Mucosa of descending colon (tissue), 3 donors: ENCODE data around the gene MYO1C. TPM values are rescaled to one million over a fixed set of nuclear protein-coding genes. Genes with fewer than 3 reads are reported as not detected.

ENCODE experiments used
- ATAC-seq: fragments of 200-7000 bp; cut with Tn5 transposase; one replicate; pipeline ENCODE4 v1.9.1; 2020; ENCODE audit warnings: mild to moderate bottlenecking, moderate library complexity
- DNase-seq, 3 donors: peaks; one replicate each; pipeline ENCODE4 v3.0.0-alpha.2; 2020
- H3K36me3 ChIP-seq: fragments of 200-600 bp; one replicate; pipeline ENCODE4 v1.8.0; 2021; ENCODE audit warnings: low read depth, mild to moderate bottlenecking
- H3K4me1 ChIP-seq: fragments of 200-600 bp; one replicate; pipeline ENCODE4 v1.8.0; 2021; ENCODE audit warnings: low read depth, mild to moderate bottlenecking
- H3K4me3 ChIP-seq: fragments of 200-600 bp; one replicate; pipeline ENCODE4 v1.8.0; 2021; ENCODE audit warnings: mild to moderate bottlenecking
- H3K9me3 ChIP-seq: fragments of 200-600 bp; one replicate; pipeline ENCODE4 v1.8.0; 2021; ENCODE audit warnings: mild to moderate bottlenecking
- CTCF ChIP-seq: fragments of 200-600 bp; IDR thresholded peaks from one replicate; pipeline ENCODE4 v1.8.0; 2022; ENCODE audit warnings: antibody characterized with exemption, mild to moderate bottlenecking
- intact Hi-C, 2 donors: fragments of 100-400 bp; cut with DNase I in 1 of 2; cut with micrococcal nuclease in 1 of 2; formaldehyde crosslinking; loops; one replicate each; pipeline versions ENCODE4 v1.11.0 to v1.11.1; 2022; cut with DNase I, micrococcal nuclease
- total RNA-seq, 3 donors: library from RNA; stranded (reverse); fragmentation: NEBNext Ultra II Directional in 2 of 3; extraction: Animal tissue kit (Norgen Biotek cat#: 25700) in 2 of 3; gene quantifications; one replicate each; pipeline versions ENCODE4 v1.2.1 to v1.2.4, GENCODE V29; 2021 to 2023
- donor health status: DM: no; HTN: no; CAD: no; lungs with moderate emphysema.
- donor health status: DM: no; HTN: no; CAD: no.
- donor health status: DM: no; HTN: yes; CAD: no.

Gene MYO1C
- total RNA-seq, 3 donors from 2014 or later: 249 to 344 (median 276) TPM

GRCh38 chr17:1504866-1505265, 12.4 kb upstream of the MYO1C start:
- intact Hi-C loops: no loop called here
- no peak overlapping the region for H3K4me3 ChIP-seq
- DNase-seq (no peak), ATAC-seq (no peak)
- no peaks in the 10 kb centered on the region for H3K9me3 ChIP-seq
- no peaks in the 10 kb centered on the region for H3K36me3 ChIP-seq
- peaks cover 11% of the 10 kb centered on the region for H3K4me1 ChIP-seq
- TF ChIP-seq CTCF: no peak

DNA sequence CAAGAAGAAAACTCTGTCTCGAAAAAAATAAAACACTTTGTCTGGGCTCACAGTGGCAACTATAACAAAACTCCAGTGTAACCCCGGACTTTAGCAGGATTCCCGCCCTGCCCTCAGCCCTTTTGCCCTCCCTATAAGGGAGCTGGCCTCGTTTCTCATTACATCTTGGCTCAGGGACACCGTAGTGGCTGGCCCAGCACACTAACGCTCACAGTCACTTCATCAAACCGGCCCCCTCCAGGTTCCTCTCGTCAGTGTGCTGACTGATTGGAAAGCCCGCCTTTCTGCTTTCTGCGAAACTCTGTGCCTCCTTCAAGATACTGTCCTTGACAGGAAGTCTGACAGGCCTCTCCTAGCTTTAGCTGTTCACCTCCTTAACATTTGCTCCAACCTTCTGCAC, 11.2 kb upstream of the MYO1C start:
- no peaks in the 10 kb centered on the region for H3K9me3 ChIP-seq
- ATAC-seq: no peak
- intact Hi-C loops: no loop called here

DNA sequence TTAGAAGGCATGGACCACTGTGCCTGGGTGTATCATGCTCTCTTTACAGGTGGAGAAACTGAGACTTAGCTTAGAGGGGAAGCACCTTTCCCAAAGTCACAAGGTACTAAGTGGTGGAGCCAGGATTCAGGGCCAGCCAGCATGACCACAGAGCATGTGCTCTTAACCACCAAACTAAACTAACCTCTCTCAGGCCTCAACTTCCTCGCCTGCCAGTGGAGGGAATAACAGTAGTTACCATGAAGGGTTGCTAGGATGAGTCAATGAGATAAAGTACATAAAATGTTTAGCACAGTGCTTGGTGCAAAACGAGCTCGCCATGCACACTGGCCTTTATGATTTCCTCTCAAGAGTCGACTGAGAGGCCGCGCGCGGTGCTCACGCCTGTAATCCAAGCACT, 6.4 kb upstream of the MYO1C start:
- ATAC-seq (peak; percentile 31), DNase-seq (peak in 1 of 3 donors; percentile 20)
- Histone ChIP-seq H3K4me1 (no peaks in the 10 kb centered on the region), H3K4me3 (no peak overlapping the region), H3K9me3 (no peaks in the 10 kb centered on the region), H3K36me3 (no peaks in the 10 kb centered on the region)
- no peak for TF ChIP-seq CTCF
- intact Hi-C loops: no loop called here

More for the DNA sequence above, 11.2 kb upstream of the MYO1C start:
- no peak for TF ChIP-seq CTCF
- no peak for DNase-seq
- peaks cover 2% of the 10 kb centered on the region for H3K4me1 ChIP-seq
- H3K4me3 ChIP-seq: no peak overlapping the region
- no peaks in the 10 kb centered on the region for H3K36me3 ChIP-seq

GRCh38 chr17:1498233-1498632, 5.7 kb upstream of the MYO1C start:
- intact Hi-C loops: no loop called here
- no peak for DNase-seq
- Histone ChIP-seq H3K4me3 (no peak overlapping the region), H3K36me3 (no peaks in the 10 kb centered on the region), H3K9me3 (no peaks in the 10 kb centered on the region), H3K4me1 (peaks cover 4% of the 10 kb centered on the region)
- no peak for TF ChIP-seq CTCF
- no peak for ATAC-seq

DNA sequence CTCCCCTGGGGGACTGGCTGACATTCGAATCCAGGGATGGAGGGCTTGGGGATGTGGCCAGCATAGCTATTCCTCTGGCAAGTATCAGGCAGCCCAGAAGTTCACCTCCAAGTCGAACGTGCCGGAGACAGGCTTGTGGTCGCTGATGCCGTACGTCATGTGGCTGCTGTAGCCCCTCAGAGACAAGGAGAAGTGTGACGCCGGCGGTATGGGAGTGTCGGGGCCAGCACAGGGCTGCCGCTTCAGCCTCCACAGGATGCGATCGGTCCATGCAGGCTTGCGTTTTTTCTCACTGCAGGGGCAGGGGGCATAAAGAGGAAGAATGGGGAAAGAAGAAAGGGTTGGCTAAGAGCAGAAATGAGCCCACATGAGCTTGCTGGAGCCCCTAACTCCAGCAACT, 5.3 kb upstream of the MYO1C start:
- ATAC-seq (no peak), DNase-seq (no peak)
- peaks cover 8% of the 10 kb centered on the region for H3K4me1 ChIP-seq
- no peak overlapping the region for H3K4me3 ChIP-seq
- TF ChIP-seq CTCF: no peak
- H3K36me3 ChIP-seq: no peaks in the 10 kb centered on the region
- H3K9me3 ChIP-seq: no peaks in the 10 kb centered on the region
- intact Hi-C loops: no loop called here

DNA sequence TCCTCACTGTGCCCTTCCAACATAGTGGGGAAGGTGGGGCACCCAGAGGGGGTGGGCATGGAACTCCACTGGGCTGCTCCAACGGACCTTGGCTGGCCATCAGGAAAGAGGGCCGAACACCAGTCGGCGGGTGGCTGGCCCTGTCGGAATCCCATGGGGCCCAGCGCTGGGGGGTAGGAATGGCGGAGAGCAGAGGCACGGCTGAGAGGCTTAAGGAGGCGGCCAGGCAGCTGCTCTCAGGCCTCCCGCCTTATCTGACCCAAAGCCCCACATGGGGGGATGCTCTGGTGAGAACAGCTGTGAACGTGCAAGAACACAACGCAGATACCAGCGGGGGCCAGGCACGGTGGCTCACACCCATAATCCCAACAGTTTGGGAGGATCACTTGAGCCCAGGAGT, 4.4 kb upstream of the MYO1C start:
- Histone ChIP-seq H3K9me3 (no peaks in the 10 kb centered on the region), H3K4me3 (no peak overlapping the region), H3K36me3 (no peaks in the 10 kb centered on the region), H3K4me1 (peaks cover 16% of the 10 kb centered on the region)
- ATAC-seq (no peak), DNase-seq (no peak)
- no peak for TF ChIP-seq CTCF
- intact Hi-C loops: no loop called here
